Activated CD8-positive, alpha-beta memory T cell treated with anti-CD3 and anti-CD28 coated beads for 36 hours (primary cell): Measurements from ENCODE around the gene MRTFA. TPM values are rescaled to one million over a fixed set of nuclear protein-coding genes. Genes with fewer than 3 reads are reported as not detected.
"Not testable (repeated sequence)": the region's sequence is repeated elsewhere in the genome, so short reads cannot be mapped to it uniquely, and the experiment has no call there.

Experiments used
- CTCF ChIA-PET: fragments of 350-600 bp; sonication (Branson Sonifier 250); formaldehyde crosslinking; loops from one replicate; lab custom pipeline; 2021; ENCODE audit warnings: antibody characterized with exemption; lab: Charles Lee
- POLR2A ChIA-PET: fragments of 350-600 bp; sonication (Branson Sonifier 250); formaldehyde crosslinking; loops from one replicate; lab custom pipeline; 2021; ENCODE audit warnings: antibody characterized with exemption; lab: Charles Lee
- total RNA-seq, 2 experiments: library from RNA; stranded (reverse); gene quantifications; one replicate each; pipeline ENCODE4 v1.2.3, GENCODE V29; 2021

The MRTFA gene
- total RNA-seq, 2 experiments from 2014 or later: 33.4 to 35.3 TPM

- ChIA-PET CTCF (no interaction called here), POLR2A (no interaction called here)
These were observed 116.0 kb downstream of the MRTFA start for GRCh38 chr22:40520562-40520961.

DNA sequence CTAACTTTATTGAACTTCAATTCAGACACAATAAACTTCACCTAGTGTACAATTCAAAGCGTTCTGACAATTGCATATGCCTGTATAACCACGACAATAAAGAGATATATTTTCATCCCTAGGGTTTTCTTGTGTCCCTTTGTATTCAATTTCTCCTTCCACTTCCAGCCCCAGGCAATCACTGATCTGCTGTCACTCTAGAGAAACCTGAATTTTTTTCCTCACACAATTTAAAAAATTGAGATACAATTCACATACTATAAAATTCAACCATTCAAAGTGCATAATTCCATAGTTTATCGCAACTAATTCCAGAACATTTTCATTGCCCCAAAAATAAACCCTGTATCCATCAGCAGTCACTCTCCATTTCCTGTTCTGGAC, 116.6 kb downstream of the MRTFA start:
- ChIA-PET POLR2A (interaction anchor here (0.6 kb wide), 1 partner anchor 41 kb away, joined by 10 read pairs; no protein-coding TSS in a partner anchor), CTCF (interaction anchor here (1.1 kb wide), 1 partner anchor 126 kb away, joined by 4 read pairs; no protein-coding TSS in a partner anchor)

- CTCF ChIA-PET: interaction anchor here (0.6 to 1.1 kb wide), 2 partner anchors 91 to 127 kb away, joined by 4 read pairs; no protein-coding TSS in a partner anchor
- POLR2A ChIA-PET: interaction anchor here (0.6 kb wide), 1 partner anchor 42 kb away, joined by 10 read pairs; no protein-coding TSS in a partner anchor
These were observed 117.1 kb downstream of the MRTFA start for GRCh38 chr22:40519284-40519947.

GRCh38 chr22:40518840-40519239, 117.7 kb downstream of the MRTFA start:
- ChIA-PET CTCF (interaction anchor here (0.6 to 1.1 kb wide), 2 partner anchors 91 to 127 kb away, joined by 4 read pairs; no protein-coding TSS in a partner anchor), POLR2A (no interaction called here)

GRCh38 chr22:40517631-40518030, 118.9 kb downstream of the MRTFA start:
- ChIA-PET CTCF (interaction anchor here (1.2 kb wide), 1 partner anchor 81 kb away, joined by 4 read pairs; no protein-coding TSS in a partner anchor), POLR2A (interaction anchor here (0.9 kb wide), 1 partner anchor 119 kb away, joined by 3 read pairs; the partner anchor contains the start of gene MRTFA)

GRCh38 chr22:40516416-40516815, 120.1 kb downstream of the MRTFA start:
- ChIA-PET CTCF (interaction anchor here (0.6 to 1.2 kb wide), 3 partner anchors 80 to 181 kb away, joined by 3 to 4 read pairs (median 3); no protein-coding TSS in a partner anchor), POLR2A (no interaction called here)

DNA sequence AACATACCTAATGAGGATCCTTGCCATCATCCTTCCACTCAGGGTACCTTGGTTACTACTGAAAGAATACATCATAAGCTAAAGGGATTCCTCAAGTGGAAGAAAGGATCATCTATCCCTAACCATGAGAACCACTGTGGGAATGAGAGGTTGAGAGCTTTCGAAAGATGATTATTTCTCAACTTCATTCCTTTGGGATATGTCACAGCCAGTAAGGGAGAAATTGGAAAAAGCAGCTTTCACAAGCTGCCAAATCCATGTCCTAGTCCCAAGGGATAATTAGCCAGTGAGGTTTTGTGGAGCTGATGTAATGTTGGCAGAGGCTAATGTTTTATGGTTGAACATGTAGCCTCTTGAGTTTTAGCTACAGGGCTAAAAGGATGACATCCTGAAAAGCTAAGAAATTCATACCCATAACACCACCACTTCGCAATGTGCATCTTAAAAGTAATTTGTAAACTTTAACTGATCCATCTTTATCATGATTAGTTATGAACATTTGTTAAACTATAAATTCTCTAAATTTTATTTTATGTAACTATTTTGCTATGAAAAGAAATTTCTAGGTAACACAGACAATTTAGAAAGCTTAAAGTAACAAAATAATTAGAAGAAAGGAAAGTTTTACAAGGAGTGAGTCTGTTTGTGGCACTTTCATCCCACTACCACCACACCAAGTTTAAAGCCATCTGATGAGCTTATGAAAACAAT, 123.9 kb downstream of the MRTFA start:
- POLR2A ChIA-PET: interaction anchor here (0.6 kb wide), 1 partner anchor 415 kb away, joined by 9 read pairs; no protein-coding TSS in a partner anchor

DNA sequence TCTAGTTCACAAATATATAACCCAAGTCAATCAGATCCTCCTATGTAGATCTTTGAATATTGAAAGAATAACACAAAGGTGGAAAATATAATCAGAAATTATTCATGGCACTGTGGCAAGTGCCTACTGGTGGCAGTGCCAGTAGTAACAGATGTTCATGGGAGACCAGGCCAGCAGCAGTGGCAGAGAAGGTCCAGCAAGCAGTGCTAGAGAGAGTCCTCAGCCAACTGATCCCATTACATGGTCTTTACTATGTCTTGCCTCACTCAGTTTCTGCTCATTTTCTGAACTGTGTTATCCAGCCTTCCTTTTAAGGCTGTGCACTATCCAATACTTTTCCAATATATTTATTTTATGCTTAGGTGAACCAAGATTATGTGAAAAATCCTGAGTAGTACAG, 124.9 kb downstream of the MRTFA start:
- CTCF ChIA-PET: interaction anchor here (1.5 kb wide), 1 partner anchor 13 kb away, joined by 4 read pairs; no protein-coding TSS in a partner anchor

More for the DNA sequence above, 123.9 kb downstream of the MRTFA start:
- CTCF ChIA-PET: interaction anchor here (1.5 kb wide), 1 partner anchor 12 kb away, joined by 4 read pairs; no protein-coding TSS in a partner anchor

GRCh38 chr22:40510631-40511364, 125.7 kb downstream of the MRTFA start:
- CTCF ChIA-PET: no interaction called here

More for the DNA sequence above, 124.9 kb downstream of the MRTFA start:
- POLR2A ChIA-PET: no interaction called here

DNA sequence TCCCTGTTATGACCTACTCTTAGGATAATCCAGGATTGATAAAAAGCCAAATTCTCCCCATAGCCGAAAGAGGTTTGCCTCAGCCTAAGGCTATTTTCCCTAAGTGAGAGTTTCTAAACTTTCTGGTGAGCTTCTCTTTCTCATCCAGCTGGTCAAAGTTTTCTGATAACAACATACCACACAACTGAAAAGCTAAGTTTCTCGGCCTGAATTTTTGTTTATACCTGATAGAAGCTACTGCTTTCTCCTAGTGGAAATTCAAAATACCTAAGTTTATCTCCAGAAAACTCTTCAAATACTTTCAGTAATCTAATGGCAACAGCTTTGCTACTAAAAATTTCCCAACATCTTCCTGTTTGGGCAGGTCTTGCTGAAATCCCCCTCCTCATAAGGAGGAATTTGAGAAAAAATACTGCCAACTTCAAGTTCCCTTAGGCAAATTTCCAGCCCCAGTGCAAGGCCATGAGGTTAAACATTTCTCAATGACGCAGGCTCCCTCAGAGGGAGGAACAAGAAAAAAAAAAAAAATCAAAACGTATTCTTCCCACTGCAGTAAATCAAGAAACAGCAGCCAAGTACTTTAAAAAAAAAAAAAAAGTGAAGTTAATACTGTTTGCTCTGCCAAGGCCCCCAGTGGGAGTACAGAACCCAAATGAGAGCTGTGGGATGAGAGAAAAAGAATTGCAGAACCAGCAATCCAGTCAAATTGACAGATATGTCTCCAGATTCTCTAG, 127.0 kb downstream of the MRTFA start:
- ChIA-PET POLR2A (no interaction called here), CTCF (interaction anchor here (0.7 kb wide), 1 partner anchor 52 kb away, joined by 3 read pairs; no protein-coding TSS in a partner anchor)

More at GRCh38 chr22:40510631-40511364, 125.7 kb downstream of the MRTFA start:
- POLR2A ChIA-PET: no interaction called here

GRCh38 chr22:40508046-40508445, 128.5 kb downstream of the MRTFA start:
- POLR2A ChIA-PET: not testable (repeated sequence)

GRCh38 chr22:40507491-40507890, 129.0 kb downstream of the MRTFA start:
- ChIA-PET POLR2A (no interaction called here), CTCF (no interaction called here)

More at GRCh38 chr22:40508046-40508445, 128.5 kb downstream of the MRTFA start:
- CTCF ChIA-PET: not testable (repeated sequence)

DNA sequence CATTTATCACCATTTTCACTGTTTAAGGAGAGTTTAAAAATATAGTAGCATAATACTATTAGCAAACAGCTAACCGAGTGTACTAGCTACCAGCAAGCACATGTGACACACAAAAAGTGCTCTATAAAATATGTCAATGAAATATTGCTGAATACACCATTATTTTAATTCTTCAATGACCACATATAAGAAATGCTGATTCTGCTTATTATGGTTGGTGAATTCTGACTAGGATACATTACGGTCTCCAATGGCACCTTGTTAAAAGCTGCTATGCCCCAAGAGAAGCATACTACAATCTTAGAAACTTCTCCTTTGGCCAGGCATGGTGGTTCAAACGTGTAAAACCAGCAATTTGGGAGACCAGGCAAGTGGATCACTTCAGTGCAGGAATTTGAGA, 129.8 kb downstream of the MRTFA start:
- ChIA-PET POLR2A (no interaction called here), CTCF (no interaction called here)

DNA sequence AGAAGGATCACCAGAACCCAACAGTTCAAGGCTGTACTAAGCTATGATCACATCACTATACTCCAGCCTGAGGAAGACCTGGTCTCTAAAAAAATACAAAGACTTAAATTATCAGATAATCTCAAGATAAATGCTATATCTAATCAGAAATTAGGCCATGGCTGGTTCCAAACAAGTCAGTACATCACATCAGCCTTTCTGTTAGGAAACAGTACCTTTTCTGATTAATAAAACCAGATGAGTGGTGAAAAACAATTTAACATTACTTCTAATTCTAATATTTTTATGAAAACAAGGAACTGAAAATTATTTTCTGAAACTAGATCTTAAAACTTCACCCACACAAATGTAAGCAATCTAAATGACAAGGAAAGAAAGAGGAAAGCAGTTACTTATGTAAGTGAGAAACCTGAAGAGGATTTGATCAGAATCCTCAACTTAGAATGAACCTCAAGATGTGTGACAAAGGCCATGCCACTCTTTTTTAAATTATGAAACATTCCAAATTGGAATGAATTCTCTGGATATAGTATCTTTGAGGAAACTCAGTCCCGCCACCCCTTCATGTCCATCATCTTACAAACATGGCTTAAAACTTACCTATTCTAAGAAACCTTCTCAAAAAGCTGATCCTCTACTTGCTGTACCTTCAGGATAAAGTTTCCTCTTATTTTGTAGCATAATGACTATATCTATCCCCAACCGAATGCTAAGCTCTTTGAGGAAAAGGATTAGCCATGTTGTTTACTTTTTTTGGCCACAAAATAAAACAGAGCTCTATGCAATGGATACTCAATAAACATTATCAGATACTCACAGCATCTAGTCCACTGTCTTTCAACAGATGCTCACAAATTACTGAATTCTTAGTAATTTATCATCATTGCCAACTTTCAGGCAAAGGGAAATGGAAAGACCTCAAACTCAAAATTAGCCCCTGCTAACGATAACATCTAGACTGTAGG, 132.0 kb downstream of the MRTFA start:
- CTCF ChIA-PET: no interaction called here
- POLR2A ChIA-PET: no interaction called here

GRCh38 chr22:40502919-40503318, 133.6 kb downstream of the MRTFA start:
- CTCF ChIA-PET: no interaction called here
- POLR2A ChIA-PET: no interaction called here

GRCh38 chr22:40500465-40500786, 136.1 kb downstream of the MRTFA start:
- CTCF ChIA-PET: interaction anchor here (0.6 kb wide), 1 partner anchor 117 kb away, joined by 4 read pairs; no protein-coding TSS in a partner anchor
- POLR2A ChIA-PET: not testable (repeated sequence)

- ChIA-PET POLR2A (no interaction called here), CTCF (no interaction called here)
These were observed 137.3 kb downstream of the MRTFA start for GRCh38 chr22:40499209-40499623.
